Pancreas (tissue), 10 donors: ENCODE data around the gene TBC1D30. TPM values are rescaled to one million over a fixed set of nuclear protein-coding genes. Genes with fewer than 3 reads are reported as not detected.
A peak's percentile ranks its signal among the peaks of the same experiment; 100 is the strongest.

Experiments used
- ATAC-seq, 4 donors: fragments of 200-7000 bp; cut with Tn5 transposase; one replicate each; pipeline versions ENCODE4 v1.8.0 to v1.9.1; 2020; ENCODE audit warnings: mild to moderate bottlenecking in 4 of 4, moderate library complexity in 4 of 4
- DNase-seq, 6 donors: peaks; one replicate each; pipeline ENCODE4 v3.0.0-alpha.2; 2020
- FAIRE-seq: peaks from 2 replicates; lab custom pipeline; 2012; peaks lifted over from hg19 to GRCh38; lab: Jason Lieb, UNC
- H3K27ac ChIP-seq, 4 donors: fragments of 200-600 bp; sonication (generic); 1 replicate in 3 of 4; 2 replicates in 1 of 4; pipeline versions ENCODE4 v1.5.0 to v1.8.0; 2020
- H3K27me3 ChIP-seq, 4 donors: fragments of 200-600 bp; one replicate each; pipeline ENCODE4 v1.8.0; 2021
- H3K36me3 ChIP-seq, 3 donors: fragments of 200-600 bp; sonication (generic) in 1 of 3; one replicate each; pipeline versions ENCODE4 v1.5.0 to v1.8.0; 2020 to 2021
- H3K4me1 ChIP-seq, 3 donors: fragments of 200-600 bp; one replicate each; pipeline ENCODE4 v1.8.0; 2021
- H3K4me3 ChIP-seq, 4 donors: fragments of 200-600 bp; sonication (generic) in 2 of 4; one replicate each; pipeline versions ENCODE4 v1.5.0 to v1.8.0; 2020 to 2021
- H3K9me3 ChIP-seq, 4 donors: fragments of 200-600 bp; one replicate each; pipeline ENCODE4 v1.8.0; 2021
- CTCF ChIP-seq, 4 donors: fragments of 200-600 bp; sonication (generic) in 3 of 4; IDR thresholded peaks; one replicate each; pipeline versions ENCODE4 v1.5.0 to v1.8.0; 2021; ENCODE audit warnings: antibody characterized with exemption in 4 of 4
- WGBS, 2 donors: extraction: QIAGEN DNeasy Blood & Tissue Kit; methylation state at CpG; one replicate each; pipeline ENCODE4 v1.1.7; 2013; 5-methylcytosine and 5-hydroxymethylcytosine counted together
- intact Hi-C, 3 donors: fragments of 100-400 bp; cut with DNase I; formaldehyde crosslinking; loops; one replicate each; pipeline versions ENCODE4 v1.11.1 to v1.14.2; 2022
- polyA plus RNA-seq, 2 donors: library from polyadenylated mRNA; stranded (reverse); fragments of 200-250 nt; gene quantifications; one replicate each; pipeline ENCODE4 v1.2.3, GENCODE V29; 2013
- total RNA-seq, 6 donors: library from RNA; stranded (reverse); fragmentation: NEBNext Ultra II Directional in 4 of 6; extraction: Animal tissue kit (Norgen Biotek cat#: 25700) in 4 of 6; gene quantifications; one replicate each; pipeline versions ENCODE4 v1.2.1 to v1.2.4, GENCODE V29; 2021 to 2023
- donor health status: healthy with polysubstance abuse.
- donor health status: DM: no; HTN: no; CAD: no; lungs with moderate emphysema.
- donor health status: DM: no; HTN: no; CAD: no.
- donor health status: control.
- donor health status: control.
- donor health status: Bipolar disorder and iron deficiency.
- donor health status: DM: yes; HTN: yes; CAD: no.
- donor health status: DM: no; HTN: no; CAD: no.
- donor health status: DM: no; HTN: no; CAD: no.
- donor health status: DM: yes; HTN: yes; CAD: no.

The TBC1D30 gene
- total and polyA plus RNA-seq, 8 donors = 6.6 to 26.2 (median 18.4) TPM

DNA sequence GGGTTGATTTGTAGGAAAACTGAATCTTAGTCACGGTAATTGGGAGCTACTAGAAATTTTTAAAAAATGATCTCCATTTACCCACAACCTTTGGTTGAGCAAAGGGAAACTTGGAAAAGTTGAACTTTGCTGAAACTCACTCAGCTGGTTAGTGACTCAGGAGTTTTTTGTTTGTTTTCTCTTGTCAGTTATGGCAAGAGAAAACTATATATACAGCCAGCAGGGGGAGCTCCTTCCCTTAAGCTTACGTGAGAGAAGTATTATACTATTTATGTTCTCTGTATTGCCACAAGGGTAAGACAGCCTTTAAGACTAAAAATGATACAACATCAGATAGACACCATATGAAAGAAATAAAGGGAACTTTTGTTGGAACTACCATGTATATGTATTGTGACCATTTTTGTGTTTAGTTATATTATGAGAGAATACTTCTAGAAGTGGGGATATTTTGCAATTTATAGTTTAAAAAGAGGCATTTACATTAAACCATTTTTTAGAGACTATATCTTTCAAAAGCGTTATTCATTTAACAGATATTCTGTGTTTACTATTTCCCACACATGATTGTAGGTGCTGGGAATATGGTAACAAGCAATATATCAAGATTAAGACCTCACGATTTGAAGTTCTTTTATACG lies 28.1 kb upstream of the TBC1D30 start:
- WGBS, 2 donors = 22 to 23% methylated on average over 5 of the region's 5 CpGs
- FAIRE-seq = peak; percentile 76
- peak overlapping the region in 2 of 4 donors; percentile 29 to 30 for H3K27ac ChIP-seq
- ATAC-seq = peak; percentile 88 to 98 (median 94)
- no peaks in the 10 kb centered on the region for H3K9me3 ChIP-seq
- no peaks in the 10 kb centered on the region for H3K36me3 ChIP-seq
- peak; percentile 71 to 88 (median 80) for TF ChIP-seq CTCF (IDR thresholded peaks at IDR 0.05)
- H3K4me3 ChIP-seq = no peak overlapping the region
- intact Hi-C loops = no loop called here
- peaks cover 8 to 16% (median 12%) of the 10 kb centered on the region in 3 donors for H3K4me1 ChIP-seq
- peak in 4 of 6 donors; percentile 41 to 78 (median 74) for DNase-seq
- H3K27me3 ChIP-seq = no peaks in the 10 kb centered on the region

GRCh38 chr12:64797156-64797555 lies 27.3 kb upstream of the TBC1D30 start:
- WGBS, 2 donors = 34 to 46% methylated on average over 1 of the region's 1 CpG
- no peak overlapping the region for H3K4me3 ChIP-seq
- ATAC-seq (peak; percentile 15 to 65 (median 56)), FAIRE-seq (no peak), DNase-seq (no peak)
- peaks cover 8 to 24% (median 12%) of the 10 kb centered on the region in 3 donors for H3K4me1 ChIP-seq
- intact Hi-C loops = no loop called here
- peak overlapping the region in 1 of 4 donors; percentile 8 for H3K27ac ChIP-seq
- H3K36me3 ChIP-seq = no peaks in the 10 kb centered on the region
- H3K27me3 ChIP-seq = no peaks in the 10 kb centered on the region
- H3K9me3 ChIP-seq = no peaks in the 10 kb centered on the region
- no peak for TF ChIP-seq CTCF (IDR thresholded peaks at IDR 0.05)

DNA sequence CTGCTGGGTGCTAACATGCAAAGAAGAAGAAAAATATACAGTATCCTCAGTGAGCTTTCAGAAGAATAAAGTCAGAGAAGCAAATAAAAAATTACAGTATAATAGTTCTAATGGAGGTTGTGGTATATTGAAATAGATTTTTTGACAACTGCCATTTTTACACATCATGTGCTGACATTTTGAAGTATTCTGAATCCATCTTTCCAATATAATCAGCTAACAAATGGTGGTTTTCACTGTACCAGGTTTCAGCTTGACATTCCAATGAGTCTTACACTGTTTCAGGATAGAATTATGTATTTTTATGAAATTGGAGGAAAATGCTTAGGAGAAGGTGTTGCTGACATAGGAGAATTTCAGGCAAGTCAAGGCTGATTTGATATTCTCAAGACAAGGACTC lies 26.3 kb upstream of the TBC1D30 start:
- H3K4me3 ChIP-seq = no peak overlapping the region
- no peak for FAIRE-seq
- TF ChIP-seq CTCF (IDR thresholded peaks at IDR 0.05) = no peak
- peaks cover 8 to 24% (median 12%) of the 10 kb centered on the region in 3 donors for H3K4me1 ChIP-seq
- H3K36me3 ChIP-seq = no peaks in the 10 kb centered on the region
- no peak for ATAC-seq
- no peaks in the 10 kb centered on the region for H3K27me3 ChIP-seq
- no peaks in the 10 kb centered on the region for H3K9me3 ChIP-seq
- no peak overlapping the region for H3K27ac ChIP-seq
- DNase-seq = no peak
- intact Hi-C loops = no loop called here

DNA sequence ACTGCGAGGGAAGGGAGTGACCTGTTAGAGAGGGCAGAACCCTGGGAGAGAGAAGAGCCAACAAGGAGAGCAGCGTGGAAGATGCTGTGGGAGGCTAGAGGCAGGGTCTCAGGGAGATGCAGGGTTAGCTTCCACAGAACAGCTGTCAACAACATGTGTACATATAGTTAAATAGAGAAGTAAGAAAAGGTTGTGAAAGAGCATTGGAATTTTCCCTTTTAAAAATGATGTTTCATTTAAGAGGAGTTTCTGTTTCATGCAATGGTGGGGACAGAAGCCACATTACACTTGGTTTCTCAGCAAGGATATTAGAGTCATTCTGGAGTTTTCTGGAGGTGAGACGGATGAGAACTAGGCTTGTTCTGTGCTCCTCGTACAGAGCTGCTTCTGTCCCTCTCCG lies 23.8 kb upstream of the TBC1D30 start:
- H3K36me3 ChIP-seq = no peaks in the 10 kb centered on the region
- no peak for DNase-seq
- peaks cover 8 to 23% (median 11%) of the 10 kb centered on the region in 3 donors for H3K4me1 ChIP-seq
- intact Hi-C loops = loop anchor here in 1 of 3 donors (10.0 kb wide), 1 partner anchor 304 kb away; no protein-coding TSS in a partner anchor
- H3K9me3 ChIP-seq = no peaks in the 10 kb centered on the region
- 77 to 85% methylated on average over 5 of the region's 5 CpGs for WGBS, 2 donors
- no peak for TF ChIP-seq CTCF (IDR thresholded peaks at IDR 0.05)
- FAIRE-seq = no peak
- H3K4me3 ChIP-seq = no peak overlapping the region
- no peak for ATAC-seq
- H3K27me3 ChIP-seq = no peaks in the 10 kb centered on the region
- no peak overlapping the region for H3K27ac ChIP-seq

- DNase-seq = no peak
- intact Hi-C loops = loop anchor here in 1 of 3 donors (10.0 kb wide), 1 partner anchor 303 kb away; no protein-coding TSS in a partner anchor
- Histone ChIP-seq H3K27me3 (no peaks in the 10 kb centered on the region), H3K9me3 (no peaks in the 10 kb centered on the region), H3K36me3 (no peaks in the 10 kb centered on the region), H3K4me3 (no peak overlapping the region), H3K27ac (no peak overlapping the region), H3K4me1 (peaks cover 6 to 17% (median 7%) of the 10 kb centered on the region in 3 donors)
- no peak for TF ChIP-seq CTCF (IDR thresholded peaks at IDR 0.05)
- 61 to 62% methylated on average over 2 of the region's 2 CpGs for WGBS, 2 donors
- ATAC-seq = peak in 3 of 4 donors; percentile 34 to 62 (median 53)
- no peak for FAIRE-seq
Observed at GRCh38 chr12:64801381-64801780, 23.1 kb upstream of the TBC1D30 start.
